GM21526 (cell line): ENCODE measurements around the gene CDNF.

Source experiments
- ATAC-seq: cut with Tn5 transposase; IDR thresholded peaks from one replicate; pipeline ENCODE4 v1.9.1; 2021; ENCODE audit warnings: moderate library complexity; ENCODE audit not compliant: unreplicated experiment, low FRiP score

The CDNF gene

GRCh38 chr10:14801723-14802122 lies 36.1 kb downstream of the CDNF start:
- no peak for ATAC-seq

GRCh38 chr10:14800397-14800796 lies 37.4 kb downstream of the CDNF start:
- ATAC-seq: no peak

DNA sequence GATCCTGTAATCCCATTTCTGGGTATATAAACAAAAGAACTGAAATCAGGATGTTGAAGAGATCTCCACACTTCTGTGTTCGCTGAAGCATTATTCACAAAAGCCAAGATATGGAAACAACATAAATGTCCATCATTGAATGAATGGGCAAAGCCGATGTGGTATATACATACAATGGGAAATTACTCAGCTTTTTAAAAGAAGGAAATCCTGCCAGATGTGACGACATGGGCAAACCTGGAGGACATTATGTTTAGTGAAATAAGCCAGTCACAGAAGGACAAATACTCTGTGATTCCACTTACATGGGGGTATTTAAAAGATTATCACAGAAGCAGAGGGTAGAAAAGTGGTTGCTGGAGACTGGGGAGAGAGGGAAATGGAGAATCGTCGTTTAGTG lies 39.2 kb downstream of the CDNF start:
- no peak for ATAC-seq

DNA sequence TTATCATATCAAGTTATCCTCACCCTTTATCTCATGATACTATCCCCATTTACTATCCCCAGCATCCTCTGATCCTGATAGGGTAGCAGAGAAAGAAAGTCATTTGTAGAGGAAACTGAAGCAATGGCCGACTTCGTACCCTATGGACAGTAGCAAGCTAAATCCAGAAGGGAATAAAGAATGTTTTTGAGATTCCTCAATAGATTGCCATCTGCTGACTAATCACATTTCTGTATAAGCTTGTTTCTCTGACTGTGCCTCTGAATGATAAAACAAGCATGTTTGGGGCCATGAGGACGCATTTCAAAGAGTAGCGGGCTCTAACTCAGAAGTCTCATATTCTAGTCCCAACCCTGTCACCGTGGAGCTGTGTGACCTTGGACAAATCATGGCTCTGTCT lies 49.9 kb downstream of the CDNF start:
- ATAC-seq: no peak

- ATAC-seq: no peak
Observed at GRCh38 chr10:14784459-14785055, 53.3 kb downstream of the CDNF start.

DNA sequence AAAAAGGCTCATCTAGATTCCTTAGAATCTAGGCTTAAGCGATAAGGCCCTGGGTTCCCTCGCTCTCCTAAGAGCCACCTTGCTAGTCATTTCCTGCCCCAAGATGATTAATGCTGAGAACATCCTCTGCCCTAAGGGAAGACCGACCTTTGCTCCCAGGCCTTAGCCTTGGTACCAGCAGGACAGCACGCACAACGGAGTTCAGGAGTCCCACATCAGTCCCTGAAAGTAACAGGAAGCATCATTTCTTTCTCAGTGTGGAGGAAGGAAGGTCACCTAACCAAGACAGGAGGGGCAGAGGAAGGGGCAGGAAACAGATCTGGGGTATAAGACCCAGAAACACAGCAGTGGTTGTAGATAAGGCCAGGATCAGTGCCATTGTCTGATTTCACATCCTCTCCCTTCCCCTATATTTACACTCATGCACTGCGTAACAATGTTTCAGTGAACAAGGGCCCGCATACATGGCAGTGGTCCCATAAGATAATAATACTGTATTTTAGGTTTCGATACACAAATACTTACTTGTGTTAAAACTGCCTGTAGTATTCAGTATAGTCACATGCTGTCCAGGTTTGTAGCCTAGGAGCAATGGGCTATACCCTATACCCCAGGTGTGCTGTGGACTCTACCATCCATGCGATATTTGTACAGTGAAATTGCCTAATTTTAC lies 55.0 kb downstream of the CDNF start:
- no peak for ATAC-seq

- ATAC-seq: no peak
Observed at GRCh38 chr10:14781763-14782162, 56.1 kb downstream of the CDNF start.

- no peak for ATAC-seq
Observed at GRCh38 chr10:14779001-14779651, 58.7 kb downstream of the CDNF start.

DNA sequence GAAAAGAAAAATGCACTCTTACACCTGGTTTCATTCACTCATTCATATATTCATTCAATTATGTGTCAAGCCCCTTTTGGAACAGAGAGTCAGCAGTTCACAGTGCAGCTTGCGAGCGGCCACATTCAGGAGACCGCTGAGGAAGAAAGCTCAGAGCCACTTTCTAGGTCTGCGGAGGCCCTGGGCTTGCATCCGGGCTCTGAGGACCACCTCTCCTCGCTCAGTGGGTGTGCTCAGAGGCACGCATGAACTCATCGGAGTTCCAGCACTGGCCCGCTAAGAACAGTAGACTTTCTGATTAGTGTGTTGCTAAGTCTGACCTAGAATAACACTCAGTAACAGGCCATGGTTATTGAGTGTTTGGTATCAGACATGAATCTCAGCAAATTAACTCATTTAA lies 61.3 kb downstream of the CDNF start:
- ATAC-seq: no peak

DNA sequence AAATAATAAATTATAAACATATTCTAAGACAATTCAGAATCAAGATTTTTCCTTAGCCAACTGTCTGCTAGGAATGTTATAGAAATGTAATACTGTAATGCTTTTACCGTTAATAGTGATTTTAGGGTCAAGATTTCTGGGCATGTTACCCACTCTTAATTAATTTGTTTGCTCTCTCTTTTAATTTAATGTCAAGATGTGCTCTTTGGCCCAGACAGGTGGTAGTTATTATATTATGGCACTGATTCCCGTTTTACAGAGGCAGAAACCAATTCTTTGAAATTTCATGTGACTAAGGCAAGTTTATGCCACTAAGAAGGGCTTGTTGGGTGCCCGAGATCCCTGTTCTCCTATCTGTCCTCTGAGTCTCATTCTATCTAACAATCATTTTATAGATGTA lies 62.2 kb downstream of the CDNF start:
- no peak for ATAC-seq

DNA sequence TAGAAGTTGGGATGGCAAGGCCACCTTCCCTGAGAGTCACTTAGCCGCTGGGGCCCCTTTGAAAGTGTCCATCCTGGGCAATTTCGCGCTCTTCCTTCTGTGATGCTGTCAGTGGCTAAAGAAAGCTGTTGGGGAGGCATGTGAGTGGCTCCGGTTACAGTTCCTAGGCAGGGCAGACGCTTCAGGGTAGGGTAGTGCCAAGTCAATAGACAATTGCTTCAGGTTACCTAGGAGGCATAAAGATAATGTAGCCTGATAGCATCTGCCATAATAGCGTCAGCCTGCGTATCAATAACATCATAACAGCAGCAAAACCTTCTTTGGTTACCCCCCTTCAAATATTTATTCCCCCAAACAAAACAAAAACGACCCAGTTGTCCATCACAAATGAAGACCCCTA lies 63.0 kb downstream of the CDNF start, which contains the start of gene FAM107B:
FAM107B (minus strand) TSS at position 101 of the 400 bp plus-strand sequence. CDS start 234 bp downstream, outside the sequence.
- no peak for ATAC-seq

DNA sequence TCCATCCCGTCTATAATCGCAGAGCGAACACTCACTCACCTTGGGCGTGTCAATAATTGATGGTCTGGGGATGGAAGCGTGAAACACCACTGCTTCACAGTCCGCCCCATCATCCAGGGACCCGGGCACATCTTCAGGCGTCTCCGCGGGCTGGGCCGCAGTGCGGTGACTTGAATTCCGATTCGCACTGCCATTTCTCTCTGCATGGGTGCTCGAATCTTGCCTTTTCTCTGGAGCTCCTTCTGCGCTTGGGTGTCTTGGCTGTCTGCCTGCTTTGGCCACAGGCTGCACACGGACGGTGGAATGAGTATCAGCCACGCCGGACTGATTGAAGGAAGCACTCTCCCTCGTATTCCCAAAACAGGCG lies 63.6 kb downstream of the CDNF start:
- no peak for ATAC-seq

- ATAC-seq: no peak
Observed at GRCh38 chr10:14773551-14774213, 64.2 kb downstream of the CDNF start.

GRCh38 chr10:14772399-14772798 lies 65.4 kb downstream of the CDNF start:
- ATAC-seq: no peak

DNA sequence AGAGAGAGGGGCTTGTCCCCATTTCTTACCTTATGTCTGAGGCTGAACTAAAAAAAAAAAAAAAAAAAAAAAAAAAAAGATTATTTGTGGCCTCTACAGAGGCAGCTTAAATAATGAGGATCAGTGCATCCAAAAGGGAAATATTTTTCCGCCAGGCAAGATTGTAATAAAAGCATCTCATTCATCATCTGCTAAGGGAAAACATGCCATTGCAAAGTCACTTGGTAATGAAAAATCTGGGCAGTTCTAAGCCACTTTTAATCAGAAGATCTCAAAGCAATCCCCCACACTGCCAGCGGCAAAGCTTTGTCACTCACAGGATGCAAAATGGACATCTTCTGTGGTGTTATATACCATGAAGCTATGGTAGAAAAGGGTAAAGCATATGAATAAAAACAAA lies 66.9 kb downstream of the CDNF start:
- no peak for ATAC-seq
